ENCODE data around the gene BMPR1A.

Gene BMPR1A

DNA sequence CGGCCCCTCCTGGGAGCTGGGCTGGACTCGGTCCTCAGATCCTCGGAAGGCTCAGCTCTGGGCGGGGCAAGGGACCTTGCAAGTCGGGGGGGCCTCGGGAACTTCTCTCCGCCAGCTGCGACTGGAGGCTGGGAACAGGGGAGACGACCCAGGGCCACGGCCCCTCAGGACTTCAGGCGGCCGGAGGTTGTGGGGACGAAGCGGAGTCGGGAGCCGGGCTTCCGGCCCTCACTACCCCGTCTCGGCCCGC, 214.5 kb downstream of the BMPR1A start:
- ATAC-seq: no peak
- TF ChIP-seq, protein P1, sequence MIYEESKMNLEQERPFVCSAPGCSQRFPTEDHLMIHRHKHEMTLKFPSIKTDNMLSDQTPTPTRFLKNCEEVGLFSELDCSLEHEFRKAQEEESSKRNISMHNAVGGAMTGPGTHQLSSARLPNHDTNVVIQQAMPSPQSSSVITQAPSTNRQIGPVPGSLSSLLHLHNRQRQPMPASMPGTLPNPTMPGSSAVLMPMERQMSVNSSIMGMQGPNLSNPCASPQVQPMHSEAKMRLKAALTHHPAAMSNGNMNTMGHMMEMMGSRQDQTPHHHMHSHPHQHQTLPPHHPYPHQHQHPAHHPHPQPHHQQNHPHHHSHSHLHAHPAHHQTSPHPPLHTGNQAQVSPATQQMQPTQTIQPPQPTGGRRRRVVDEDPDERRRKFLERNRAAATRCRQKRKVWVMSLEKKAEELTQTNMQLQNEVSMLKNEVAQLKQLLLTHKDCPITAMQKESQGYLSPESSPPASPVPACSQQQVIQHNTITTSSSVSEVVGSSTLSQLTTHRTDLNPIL (CRISPR knock-in tag; IDR thresholded peaks at IDR 0.05; ENCODE audit: low read depth): no peak
- TF ChIP-seq OSR1 (CRISPR knock-in tag; IDR thresholded peaks at IDR 0.05) (no peak), ZFP30 (CRISPR knock-in tag; IDR thresholded peaks at IDR 0.05) (no peak), RARB (CRISPR knock-in tag; IDR thresholded peaks at IDR 0.05) (no peak), TCF4 (CRISPR knock-in tag; IDR thresholded peaks at IDR 0.05; ENCODE audit: borderline replicate concordance) (no peak), TOX (CRISPR knock-in tag; IDR thresholded peaks at IDR 0.05; ENCODE audit: borderline replicate concordance) (no peak), ZNF8 (CRISPR knock-in tag; IDR thresholded peaks at IDR 0.05) (no peak), ARNTL (CRISPR knock-in tag; IDR thresholded peaks at IDR 0.05; ENCODE audit: borderline replicate concordance, low read depth) (no peak), PPARA (CRISPR knock-in tag; IDR thresholded peaks at IDR 0.05; ENCODE audit: borderline replicate concordance) (no peak), ZNF70 (CRISPR knock-in tag; IDR thresholded peaks at IDR 0.05) (no peak), CSDC2 (CRISPR knock-in tag; IDR thresholded peaks at IDR 0.05) (no peak), ISL1 (CRISPR knock-in tag; IDR thresholded peaks at IDR 0.05) (no peak), ZNF565 (CRISPR knock-in tag; conservative IDR thresholded peaks at IDR 0.05; ENCODE audit: low read depth) (no peak)
- TF ChIP-seq, protein P2, sequence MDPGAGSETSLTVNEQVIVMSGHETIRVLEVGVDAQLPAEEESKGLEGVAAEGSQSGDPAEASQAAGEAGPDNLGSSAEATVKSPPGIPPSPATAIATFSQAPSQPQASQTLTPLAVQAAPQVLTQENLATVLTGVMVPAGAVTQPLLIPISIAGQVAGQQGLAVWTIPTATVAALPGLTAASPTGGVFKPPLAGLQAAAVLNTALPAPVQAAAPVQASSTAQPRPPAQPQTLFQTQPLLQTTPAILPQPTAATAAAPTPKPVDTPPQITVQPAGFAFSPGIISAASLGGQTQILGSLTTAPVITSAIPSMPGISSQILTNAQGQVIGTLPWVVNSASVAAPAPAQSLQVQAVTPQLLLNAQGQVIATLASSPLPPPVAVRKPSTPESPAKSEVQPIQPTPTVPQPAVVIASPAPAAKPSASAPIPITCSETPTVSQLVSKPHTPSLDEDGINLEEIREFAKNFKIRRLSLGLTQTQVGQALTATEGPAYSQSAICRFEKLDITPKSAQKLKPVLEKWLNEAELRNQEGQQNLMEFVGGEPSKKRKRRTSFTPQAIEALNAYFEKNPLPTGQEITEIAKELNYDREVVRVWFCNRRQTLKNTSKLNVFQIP (CRISPR knock-in tag; IDR thresholded peaks at IDR 0.05; ENCODE audit: borderline replicate concordance, low read depth): no peak
- TF ChIP-seq, protein P3, sequence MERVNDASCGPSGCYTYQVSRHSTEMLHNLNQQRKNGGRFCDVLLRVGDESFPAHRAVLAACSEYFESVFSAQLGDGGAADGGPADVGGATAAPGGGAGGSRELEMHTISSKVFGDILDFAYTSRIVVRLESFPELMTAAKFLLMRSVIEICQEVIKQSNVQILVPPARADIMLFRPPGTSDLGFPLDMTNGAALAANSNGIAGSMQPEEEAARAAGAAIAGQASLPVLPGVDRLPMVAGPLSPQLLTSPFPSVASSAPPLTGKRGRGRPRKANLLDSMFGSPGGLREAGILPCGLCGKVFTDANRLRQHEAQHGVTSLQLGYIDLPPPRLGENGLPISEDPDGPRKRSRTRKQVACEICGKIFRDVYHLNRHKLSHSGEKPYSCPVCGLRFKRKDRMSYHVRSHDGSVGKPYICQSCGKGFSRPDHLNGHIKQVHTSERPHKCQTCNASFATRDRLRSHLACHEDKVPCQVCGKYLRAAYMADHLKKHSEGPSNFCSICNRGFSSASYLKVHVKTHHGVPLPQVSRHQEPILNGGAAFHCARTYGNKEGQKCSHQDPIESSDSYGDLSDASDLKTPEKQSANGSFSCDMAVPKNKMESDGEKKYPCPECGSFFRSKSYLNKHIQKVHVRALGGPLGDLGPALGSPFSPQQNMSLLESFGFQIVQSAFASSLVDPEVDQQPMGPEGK (CRISPR knock-in tag; IDR thresholded peaks at IDR 0.05; ENCODE audit: borderline replicate concordance): no peak

DNA sequence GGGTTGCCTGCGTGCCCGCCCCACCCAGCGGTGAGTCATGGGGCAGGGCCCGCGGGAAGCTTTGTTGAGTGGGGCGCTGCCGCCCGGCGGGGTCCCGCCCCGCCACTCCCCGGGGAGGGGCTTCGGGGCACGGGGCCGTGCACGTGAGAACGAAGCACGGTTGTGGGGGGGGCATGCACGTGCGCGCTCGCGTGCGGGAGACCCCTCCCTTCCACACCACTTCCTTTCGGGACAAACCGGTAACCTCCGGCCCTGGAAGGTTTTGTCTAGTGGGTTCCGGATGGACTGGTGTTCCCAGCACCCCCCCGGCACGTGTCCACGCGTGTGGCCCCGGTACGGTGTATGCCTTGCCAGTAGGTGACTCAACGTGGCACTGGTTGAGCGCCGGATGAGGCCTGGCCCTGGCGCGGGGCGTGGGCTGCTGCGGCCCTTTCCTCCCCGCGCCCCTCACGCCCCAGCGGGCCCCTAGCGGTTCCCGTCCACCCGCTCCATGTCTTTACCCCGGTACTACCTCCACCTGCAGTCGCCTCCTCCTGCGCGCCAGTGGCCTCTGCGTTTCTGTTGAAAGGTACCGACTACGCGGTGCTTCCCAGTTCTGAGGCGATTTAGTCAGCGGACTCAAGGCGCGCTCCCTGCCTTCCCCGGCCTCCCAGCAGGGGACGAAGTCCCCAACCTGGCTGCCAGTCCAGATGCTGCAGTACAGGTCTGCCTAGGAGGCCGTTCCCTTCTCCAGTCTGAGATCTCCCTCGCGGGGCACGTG, 215.0 kb downstream of the BMPR1A start:
- no peak for ATAC-seq

More for the DNA sequence above, 215.0 kb downstream of the BMPR1A start:
- no peak for TF ChIP-seq ARNTL (CRISPR knock-in tag; IDR thresholded peaks at IDR 0.05; ENCODE audit: borderline replicate concordance, low read depth)
- no peak for TF ChIP-seq ZNF8 (CRISPR knock-in tag; IDR thresholded peaks at IDR 0.05)
- no peak for TF ChIP-seq GLIS3 (CRISPR knock-in tag; IDR thresholded peaks at IDR 0.05)
- no peak for TF ChIP-seq BACH2 (CRISPR knock-in tag; IDR thresholded peaks at IDR 0.05; ENCODE audit: borderline replicate concordance)
- no peak for TF ChIP-seq ZFP30 (CRISPR knock-in tag; IDR thresholded peaks at IDR 0.05)
- TF ChIP-seq, protein P1 (CRISPR knock-in tag; IDR thresholded peaks at IDR 0.05; ENCODE audit: low read depth): no peak
- TF ChIP-seq CSDC2 (CRISPR knock-in tag; IDR thresholded peaks at IDR 0.05): no peak
- no peak for TF ChIP-seq PPARA (CRISPR knock-in tag; IDR thresholded peaks at IDR 0.05; ENCODE audit: borderline replicate concordance)
- TF ChIP-seq, protein P2 (CRISPR knock-in tag; IDR thresholded peaks at IDR 0.05; ENCODE audit: borderline replicate concordance, low read depth): no peak
- TF ChIP-seq ZC3H10 (CRISPR knock-in tag; IDR thresholded peaks at IDR 0.05): no peak
- TF ChIP-seq, protein P4, sequence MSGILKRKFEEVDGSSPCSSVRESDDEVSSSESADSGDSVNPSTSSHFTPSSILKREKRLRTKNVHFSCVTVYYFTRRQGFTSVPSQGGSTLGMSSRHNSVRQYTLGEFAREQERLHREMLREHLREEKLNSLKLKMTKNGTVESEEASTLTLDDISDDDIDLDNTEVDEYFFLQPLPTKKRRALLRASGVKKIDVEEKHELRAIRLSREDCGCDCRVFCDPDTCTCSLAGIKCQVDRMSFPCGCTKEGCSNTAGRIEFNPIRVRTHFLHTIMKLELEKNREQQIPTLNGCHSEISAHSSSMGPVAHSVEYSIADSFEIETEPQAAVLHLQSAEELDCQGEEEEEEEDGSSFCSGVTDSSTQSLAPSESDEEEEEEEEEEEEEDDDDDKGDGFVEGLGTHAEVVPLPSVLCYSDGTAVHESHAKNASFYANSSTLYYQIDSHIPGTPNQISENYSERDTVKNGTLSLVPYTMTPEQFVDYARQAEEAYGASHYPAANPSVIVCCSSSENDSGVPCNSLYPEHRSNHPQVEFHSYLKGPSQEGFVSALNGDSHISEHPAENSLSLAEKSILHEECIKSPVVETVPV (CRISPR knock-in tag; IDR thresholded peaks at IDR 0.05): no peak
- no peak for TF ChIP-seq ZFP3 (CRISPR knock-in tag; IDR thresholded peaks at IDR 0.05)
- TF ChIP-seq, protein P5, sequence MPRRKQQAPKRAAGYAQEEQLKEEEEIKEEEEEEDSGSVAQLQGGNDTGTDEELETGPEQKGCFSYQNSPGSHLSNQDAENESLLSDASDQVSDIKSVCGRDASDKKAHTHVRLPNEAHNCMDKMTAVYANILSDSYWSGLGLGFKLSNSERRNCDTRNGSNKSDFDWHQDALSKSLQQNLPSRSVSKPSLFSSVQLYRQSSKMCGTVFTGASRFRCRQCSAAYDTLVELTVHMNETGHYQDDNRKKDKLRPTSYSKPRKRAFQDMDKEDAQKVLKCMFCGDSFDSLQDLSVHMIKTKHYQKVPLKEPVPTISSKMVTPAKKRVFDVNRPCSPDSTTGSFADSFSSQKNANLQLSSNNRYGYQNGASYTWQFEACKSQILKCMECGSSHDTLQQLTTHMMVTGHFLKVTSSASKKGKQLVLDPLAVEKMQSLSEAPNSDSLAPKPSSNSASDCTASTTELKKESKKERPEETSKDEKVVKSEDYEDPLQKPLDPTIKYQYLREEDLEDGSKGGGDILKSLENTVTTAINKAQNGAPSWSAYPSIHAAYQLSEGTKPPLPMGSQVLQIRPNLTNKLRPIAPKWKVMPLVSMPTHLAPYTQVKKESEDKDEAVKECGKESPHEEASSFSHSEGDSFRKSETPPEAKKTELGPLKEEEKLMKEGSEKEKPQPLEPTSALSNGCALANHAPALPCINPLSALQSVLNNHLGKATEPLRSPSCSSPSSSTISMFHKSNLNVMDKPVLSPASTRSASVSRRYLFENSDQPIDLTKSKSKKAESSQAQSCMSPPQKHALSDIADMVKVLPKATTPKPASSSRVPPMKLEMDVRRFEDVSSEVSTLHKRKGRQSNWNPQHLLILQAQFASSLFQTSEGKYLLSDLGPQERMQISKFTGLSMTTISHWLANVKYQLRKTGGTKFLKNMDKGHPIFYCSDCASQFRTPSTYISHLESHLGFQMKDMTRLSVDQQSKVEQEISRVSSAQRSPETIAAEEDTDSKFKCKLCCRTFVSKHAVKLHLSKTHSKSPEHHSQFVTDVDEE (CRISPR knock-in tag; IDR thresholded peaks at IDR 0.05): no peak
- no peak for TF ChIP-seq ZNF70 (CRISPR knock-in tag; IDR thresholded peaks at IDR 0.05)
- TF ChIP-seq RARB (CRISPR knock-in tag; IDR thresholded peaks at IDR 0.05): no peak
- TF ChIP-seq ZNF565 (CRISPR knock-in tag; conservative IDR thresholded peaks at IDR 0.05; ENCODE audit: low read depth): no peak
- no peak for TF ChIP-seq ESRRG (CRISPR knock-in tag; IDR thresholded peaks at IDR 0.05)
- TF ChIP-seq, protein P3 (CRISPR knock-in tag; IDR thresholded peaks at IDR 0.05; ENCODE audit: borderline replicate concordance): no peak
- no peak for TF ChIP-seq TOX (CRISPR knock-in tag; IDR thresholded peaks at IDR 0.05; ENCODE audit: borderline replicate concordance)
- TF ChIP-seq SNAI2 (CRISPR knock-in tag; IDR thresholded peaks at IDR 0.05): no peak

All from SK-N-SH treated with all-trans-retinoic acid at 6 μM for 48 hours (cell line).